HEK293 (cell line): ENCODE results near the gene IMPDH1.
A peak's percentile ranks its signal among the peaks of the same experiment; 100 is the strongest.

Experiments used
- CTCF ChIA-PET: fragments of 350-600 bp; formaldehyde crosslinking; extraction: SDS; loops from one replicate; lab custom pipeline; 2021; ENCODE audit warnings: antibody characterized with exemption; lab: Yijun Ruan, JAX
- POLR2A ChIA-PET: fragments of 300-600 bp; formaldehyde crosslinking; extraction: SDS; loops from one replicate; lab custom pipeline; 2020; ENCODE audit warnings: antibody characterized with exemption, inconsistent platforms; lab: Yijun Ruan, JAX
- H3K27ac ChIP-seq: fragments of 200-500 bp; sonication (Bioruptor generic); 2 replicates; pipeline ENCODE4 v1.5.1; 2014; ENCODE audit warnings: low read depth, low read length, control low read depth, inconsistent platforms; ENCODE audit errors: extremely low read depth
- H3K36me3 ChIP-seq, 2 experiments: fragments of 200-500 bp in 1 of 2; sonication (Bioruptor generic) in 1 of 2; 1 replicate in 1 of 2; 2 replicates in 1 of 2; pipeline ENCODE4 v1.5.1; 2014 to 2017; ENCODE audit warnings: inconsistent platforms in 2 of 2, low read length in 2 of 2; ENCODE audit not compliant: control insufficient read depth in 2 of 2, insufficient read depth in 1 of 2
- H3K4me1 ChIP-seq: fragments of 200-500 bp; sonication (Bioruptor generic); 2 replicates; pipeline ENCODE4 v1.5.1; 2014; ENCODE audit warnings: mild to moderate bottlenecking, low read length, inconsistent platforms; ENCODE audit not compliant: control insufficient read depth, insufficient read depth
- H3K4me3 ChIP-seq: 2 replicates; pipeline ENCODE4 v1.5.1; 2011; ENCODE audit warnings: low read depth, mild to moderate bottlenecking, control low read depth, low read length, moderate library complexity
- H3K9me3 ChIP-seq: fragments of 200-500 bp; sonication (Bioruptor generic); 2 replicates; pipeline ENCODE4 v1.5.1; 2014; ENCODE audit warnings: low read depth, low read length, inconsistent platforms; ENCODE audit not compliant: control insufficient read depth, insufficient read depth
- ZBTB17 ChIP-seq: fragments of 450-650 bp; formaldehyde crosslinking; IDR thresholded peaks from 2 replicates; pipeline ENCODE4 v1.5.1; 2016; ENCODE audit warnings: missing biosample characterization, missing genetic modification characterization
- ZBTB20 ChIP-seq: fragments of 450-650 bp; formaldehyde crosslinking; IDR thresholded peaks from 2 replicates; pipeline ENCODE4 v1.5.1; 2016; ENCODE audit warnings: missing biosample characterization, missing genetic modification characterization
- ZBTB21 ChIP-seq: fragments of 450-650 bp; formaldehyde crosslinking; IDR thresholded peaks from 2 replicates; pipeline ENCODE4 v1.5.1; 2017; ENCODE audit warnings: missing biosample characterization, missing genetic modification characterization
- ZBTB48 ChIP-seq: fragments of 450-650 bp; formaldehyde crosslinking; IDR thresholded peaks from 2 replicates; pipeline ENCODE4 v1.5.1; 2016; ENCODE audit warnings: missing biosample characterization, missing genetic modification characterization
- ZBTB8A ChIP-seq: fragments of 450-650 bp; formaldehyde crosslinking; IDR thresholded peaks from 2 replicates; pipeline ENCODE4 v1.5.1; 2016; ENCODE audit warnings: missing biosample characterization, missing genetic modification characterization
- ZIC2 ChIP-seq: fragments of 450-650 bp; formaldehyde crosslinking; IDR thresholded peaks from 2 replicates; pipeline ENCODE4 v1.5.1; 2016; ENCODE audit warnings: missing biosample characterization, missing genetic modification characterization
- ZNF112 ChIP-seq: fragments of 450-650 bp; formaldehyde crosslinking; IDR thresholded peaks from 2 replicates; pipeline ENCODE4 v1.5.0; 2017; ENCODE audit warnings: missing biosample characterization, missing genetic modification characterization
- ZNF19 ChIP-seq: fragments of 450-650 bp; formaldehyde crosslinking; IDR thresholded peaks from 2 replicates; pipeline ENCODE4; 2016; ENCODE audit warnings: missing biosample characterization, missing genetic modification characterization, low read depth
- ZNF223 ChIP-seq: fragments of 450-650 bp; formaldehyde crosslinking; IDR thresholded peaks from 2 replicates; pipeline ENCODE4 v1.5.1; 2016; ENCODE audit warnings: missing biosample characterization, missing genetic modification characterization
- ZNF239 ChIP-seq: fragments of 450-650 bp; formaldehyde crosslinking; IDR thresholded peaks from 2 replicates; pipeline ENCODE4 v1.5.1; 2016; ENCODE audit warnings: missing biosample characterization, missing genetic modification characterization
- ZNF416 ChIP-seq: fragments of 450-650 bp; formaldehyde crosslinking; IDR thresholded peaks from 2 replicates; pipeline ENCODE4 v1.5.1; 2016; ENCODE audit warnings: missing biosample characterization, missing genetic modification characterization
- ZNF768 ChIP-seq: fragments of 450-650 bp; formaldehyde crosslinking; IDR thresholded peaks from 2 replicates; pipeline ENCODE4 v1.5.1; 2018; ENCODE audit warnings: missing biosample characterization, mild to moderate bottlenecking, missing genetic modification characterization
- ZSCAN16 ChIP-seq: fragments of 450-650 bp; formaldehyde crosslinking; IDR thresholded peaks from 2 replicates; pipeline ENCODE4 v1.5.1; 2016; ENCODE audit warnings: missing biosample characterization, missing genetic modification characterization
- TF ChIP-seq, protein P1 (sequence below): fragments of 450-650 bp; formaldehyde crosslinking; IDR thresholded peaks from 2 replicates; pipeline ENCODE4 v1.5.1; 2016; ENCODE audit warnings: missing biosample characterization, missing genetic modification characterization
- TF ChIP-seq, protein P2 (sequence below): fragments of 450-650 bp; formaldehyde crosslinking; IDR thresholded peaks from 2 replicates; pipeline ENCODE4 v1.5.1; 2016; ENCODE audit warnings: missing biosample characterization, missing genetic modification characterization
- TF ChIP-seq, protein P3 (sequence below): fragments of 450-650 bp; formaldehyde crosslinking; IDR thresholded peaks from 2 replicates; pipeline ENCODE4 v1.5.1; 2016; ENCODE audit warnings: missing biosample characterization, missing genetic modification characterization
- TF ChIP-seq, protein P4 (sequence below): fragments of 450-650 bp; formaldehyde crosslinking; IDR thresholded peaks from 2 replicates; pipeline ENCODE4 v1.5.1; 2017; ENCODE audit warnings: missing biosample characterization, missing genetic modification characterization

The IMPDH1 gene

DNA sequence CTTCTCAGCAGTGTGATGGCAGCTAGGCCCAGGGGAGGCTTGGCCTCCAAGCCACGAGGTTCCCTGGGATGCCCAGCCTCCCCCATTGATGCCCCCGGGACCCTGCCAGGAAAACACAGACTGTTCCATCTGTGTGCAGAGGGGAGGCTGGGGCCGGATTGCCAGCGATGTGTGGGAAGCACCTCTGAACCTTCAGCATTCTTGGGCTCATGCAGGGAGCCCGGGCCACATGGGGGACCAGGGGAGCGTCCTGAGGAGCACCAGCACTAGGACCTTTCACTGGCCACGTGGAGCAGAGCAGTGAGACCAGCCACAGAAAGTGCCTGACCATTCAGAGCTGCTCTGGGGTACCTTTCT is 2.6 kb downstream of the IMPDH1 start (continued):
- TF ChIP-seq ZNF112 (no peak), ZNF416 (tag by site-specific recombination) (no peak), ZSCAN16 (no peak), ZNF239 (tag by site-specific recombination) (no peak), ZBTB21 (tag by site-specific recombination) (no peak), ZIC2 (tag by site-specific recombination) (peak; percentile 93), ZBTB8A (no peak), ZBTB48 (0 out of 2 replicates have a peak, but pooled peaks have one; percentile 5), ZNF223 (tag by site-specific recombination) (no peak), ZNF19 (no peak)
- TF ChIP-seq, protein P1, sequence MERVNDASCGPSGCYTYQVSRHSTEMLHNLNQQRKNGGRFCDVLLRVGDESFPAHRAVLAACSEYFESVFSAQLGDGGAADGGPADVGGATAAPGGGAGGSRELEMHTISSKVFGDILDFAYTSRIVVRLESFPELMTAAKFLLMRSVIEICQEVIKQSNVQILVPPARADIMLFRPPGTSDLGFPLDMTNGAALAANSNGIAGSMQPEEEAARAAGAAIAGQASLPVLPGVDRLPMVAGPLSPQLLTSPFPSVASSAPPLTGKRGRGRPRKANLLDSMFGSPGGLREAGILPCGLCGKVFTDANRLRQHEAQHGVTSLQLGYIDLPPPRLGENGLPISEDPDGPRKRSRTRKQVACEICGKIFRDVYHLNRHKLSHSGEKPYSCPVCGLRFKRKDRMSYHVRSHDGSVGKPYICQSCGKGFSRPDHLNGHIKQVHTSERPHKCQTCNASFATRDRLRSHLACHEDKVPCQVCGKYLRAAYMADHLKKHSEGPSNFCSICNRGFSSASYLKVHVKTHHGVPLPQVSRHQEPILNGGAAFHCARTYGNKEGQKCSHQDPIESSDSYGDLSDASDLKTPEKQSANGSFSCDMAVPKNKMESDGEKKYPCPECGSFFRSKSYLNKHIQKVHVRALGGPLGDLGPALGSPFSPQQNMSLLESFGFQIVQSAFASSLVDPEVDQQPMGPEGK (tag by site-specific recombination), result no peak
- TF ChIP-seq, protein P2, sequence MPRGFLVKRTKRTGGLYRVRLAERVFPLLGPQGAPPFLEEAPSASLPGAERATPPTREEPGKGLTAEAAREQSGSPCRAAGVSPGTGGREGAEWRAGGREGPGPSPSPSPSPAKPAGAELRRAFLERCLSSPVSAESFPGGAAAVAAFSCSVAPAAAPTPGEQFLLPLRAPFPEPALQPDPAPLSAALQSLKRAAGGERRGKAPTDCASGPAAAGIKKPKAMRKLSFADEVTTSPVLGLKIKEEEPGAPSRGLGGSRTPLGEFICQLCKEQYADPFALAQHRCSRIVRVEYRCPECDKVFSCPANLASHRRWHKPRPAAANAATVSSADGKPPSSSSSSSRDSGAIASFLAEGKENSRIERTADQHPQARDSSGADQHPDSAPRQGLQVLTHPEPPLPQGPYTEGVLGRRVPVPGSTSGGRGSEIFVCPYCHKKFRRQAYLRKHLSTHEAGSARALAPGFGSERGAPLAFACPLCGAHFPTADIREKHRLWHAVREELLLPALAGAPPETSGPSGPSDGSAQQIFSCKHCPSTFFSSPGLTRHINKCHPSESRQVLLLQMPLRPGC (tag by site-specific recombination), result no peak
- TF ChIP-seq, protein P3, sequence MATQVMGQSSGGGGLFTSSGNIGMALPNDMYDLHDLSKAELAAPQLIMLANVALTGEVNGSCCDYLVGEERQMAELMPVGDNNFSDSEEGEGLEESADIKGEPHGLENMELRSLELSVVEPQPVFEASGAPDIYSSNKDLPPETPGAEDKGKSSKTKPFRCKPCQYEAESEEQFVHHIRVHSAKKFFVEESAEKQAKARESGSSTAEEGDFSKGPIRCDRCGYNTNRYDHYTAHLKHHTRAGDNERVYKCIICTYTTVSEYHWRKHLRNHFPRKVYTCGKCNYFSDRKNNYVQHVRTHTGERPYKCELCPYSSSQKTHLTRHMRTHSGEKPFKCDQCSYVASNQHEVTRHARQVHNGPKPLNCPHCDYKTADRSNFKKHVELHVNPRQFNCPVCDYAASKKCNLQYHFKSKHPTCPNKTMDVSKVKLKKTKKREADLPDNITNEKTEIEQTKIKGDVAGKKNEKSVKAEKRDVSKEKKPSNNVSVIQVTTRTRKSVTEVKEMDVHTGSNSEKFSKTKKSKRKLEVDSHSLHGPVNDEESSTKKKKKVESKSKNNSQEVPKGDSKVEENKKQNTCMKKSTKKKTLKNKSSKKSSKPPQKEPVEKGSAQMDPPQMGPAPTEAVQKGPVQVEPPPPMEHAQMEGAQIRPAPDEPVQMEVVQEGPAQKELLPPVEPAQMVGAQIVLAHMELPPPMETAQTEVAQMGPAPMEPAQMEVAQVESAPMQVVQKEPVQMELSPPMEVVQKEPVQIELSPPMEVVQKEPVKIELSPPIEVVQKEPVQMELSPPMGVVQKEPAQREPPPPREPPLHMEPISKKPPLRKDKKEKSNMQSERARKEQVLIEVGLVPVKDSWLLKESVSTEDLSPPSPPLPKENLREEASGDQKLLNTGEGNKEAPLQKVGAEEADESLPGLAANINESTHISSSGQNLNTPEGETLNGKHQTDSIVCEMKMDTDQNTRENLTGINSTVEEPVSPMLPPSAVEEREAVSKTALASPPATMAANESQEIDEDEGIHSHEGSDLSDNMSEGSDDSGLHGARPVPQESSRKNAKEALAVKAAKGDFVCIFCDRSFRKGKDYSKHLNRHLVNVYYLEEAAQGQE (tag by site-specific recombination), result no peak

DNA sequence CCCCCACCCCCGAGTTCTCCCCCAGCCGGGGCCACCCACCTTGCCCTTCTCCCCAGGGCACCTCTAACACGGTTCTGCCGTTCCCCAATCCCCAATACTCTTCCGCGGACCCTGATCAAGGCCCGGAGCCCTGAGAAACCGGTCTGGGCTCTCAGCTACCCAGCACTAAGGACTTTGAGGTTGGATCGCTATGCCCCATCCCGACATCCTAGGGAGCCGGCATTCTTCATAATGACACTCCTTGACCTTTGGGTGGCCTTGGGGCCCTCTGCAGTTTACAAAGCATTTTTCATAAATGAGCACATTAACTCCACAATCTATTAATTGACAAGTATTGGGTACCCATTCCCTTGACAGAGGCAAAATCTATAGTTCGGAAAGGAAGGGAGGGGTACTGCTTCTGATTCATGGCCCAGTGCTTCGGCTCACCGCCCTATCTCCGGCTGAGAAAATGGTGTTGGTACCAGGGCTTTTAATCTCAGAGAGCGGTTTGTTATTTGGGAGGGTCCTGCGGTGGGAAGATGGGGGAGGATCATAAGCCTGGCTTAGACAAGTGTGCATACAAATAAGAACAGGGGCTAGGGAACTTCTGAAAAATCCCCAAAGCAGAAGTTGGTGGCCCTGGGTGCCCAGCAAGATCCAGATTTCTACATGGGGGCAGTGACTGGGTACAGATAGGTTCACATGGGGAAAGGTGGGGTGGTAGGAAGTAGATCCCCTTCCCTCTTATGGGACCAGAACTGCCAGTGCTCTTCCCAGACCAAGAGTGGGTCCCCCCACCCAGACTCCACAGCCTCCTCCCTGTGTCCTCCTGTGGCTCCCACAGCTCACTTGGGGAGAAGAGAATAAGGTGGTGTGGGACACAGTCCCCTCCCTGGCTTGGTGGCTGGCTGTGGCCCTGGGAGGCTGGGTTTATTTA is 3.2 kb downstream of the IMPDH1 start:
- Histone ChIP-seq H3K4me3 (no peak overlapping the region; the same call in 1 of the 2 replicates), H3K36me3 (peaks cover 4 to 16% of the 10 kb centered on the region in 2 experiments; a peak in 2 of 3 replicates), H3K27ac (no peak overlapping the region), H3K9me3 (no peaks in the 10 kb centered on the region), H3K4me1 (no peaks in the 10 kb centered on the region; the same call in 1 of the 2 replicates)
- TF ChIP-seq ZBTB48 (peak; percentile 16; the same call in 1 of the 2 replicates), ZBTB17 (tag by site-specific recombination) (peak; percentile 50), ZNF768 (tag by site-specific recombination) (no peak), ZBTB20 (tag by site-specific recombination) (peak; percentile 16; the same call in 1 of the 2 replicates)
- TF ChIP-seq, protein P4, sequence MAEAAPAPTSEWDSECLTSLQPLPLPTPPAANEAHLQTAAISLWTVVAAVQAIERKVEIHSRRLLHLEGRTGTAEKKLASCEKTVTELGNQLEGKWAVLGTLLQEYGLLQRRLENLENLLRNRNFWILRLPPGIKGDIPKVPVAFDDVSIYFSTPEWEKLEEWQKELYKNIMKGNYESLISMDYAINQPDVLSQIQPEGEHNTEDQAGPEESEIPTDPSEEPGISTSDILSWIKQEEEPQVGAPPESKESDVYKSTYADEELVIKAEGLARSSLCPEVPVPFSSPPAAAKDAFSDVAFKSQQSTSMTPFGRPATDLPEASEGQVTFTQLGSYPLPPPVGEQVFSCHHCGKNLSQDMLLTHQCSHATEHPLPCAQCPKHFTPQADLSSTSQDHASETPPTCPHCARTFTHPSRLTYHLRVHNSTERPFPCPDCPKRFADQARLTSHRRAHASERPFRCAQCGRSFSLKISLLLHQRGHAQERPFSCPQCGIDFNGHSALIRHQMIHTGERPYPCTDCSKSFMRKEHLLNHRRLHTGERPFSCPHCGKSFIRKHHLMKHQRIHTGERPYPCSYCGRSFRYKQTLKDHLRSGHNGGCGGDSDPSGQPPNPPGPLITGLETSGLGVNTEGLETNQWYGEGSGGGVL (tag by site-specific recombination), result no peak
- TF ChIP-seq, protein P3 (tag by site-specific recombination), result no peak
- CTCF ChIA-PET, result interaction anchor here (2.3 to 6.1 kb wide), 2 partner anchors 9 to 20 kb away, joined by 9 to 68 read pairs; no protein-coding TSS in a partner anchor
- POLR2A ChIA-PET, result no interaction called here
